Mammary epithelial cell (primary cell): Measurements from ENCODE around the gene NCOA1.

Experiments used
- CTCF ChIP-seq, 2 donors: IDR thresholded peaks in 1 of 2; conservative IDR thresholded peaks in 1 of 2; 2 replicates each; pipeline ENCODE4 v1.5.1; 2011 to 2012; ENCODE audit warnings: inconsistent platforms in 2 of 2, low read length in 2 of 2, mild to moderate bottlenecking in 2 of 2, control low read depth in 1 of 2, low read depth in 1 of 2; ENCODE audit not compliant: insufficient read depth in 1 of 2; ENCODE audit errors: extremely low read depth in 1 of 2
- EZH2 ChIP-seq: IDR thresholded peaks from 2 replicates; pipeline ENCODE4 v1.6.1; 2012; ENCODE audit warnings: low read length, inconsistent platforms, borderline replicate concordance

DNA sequence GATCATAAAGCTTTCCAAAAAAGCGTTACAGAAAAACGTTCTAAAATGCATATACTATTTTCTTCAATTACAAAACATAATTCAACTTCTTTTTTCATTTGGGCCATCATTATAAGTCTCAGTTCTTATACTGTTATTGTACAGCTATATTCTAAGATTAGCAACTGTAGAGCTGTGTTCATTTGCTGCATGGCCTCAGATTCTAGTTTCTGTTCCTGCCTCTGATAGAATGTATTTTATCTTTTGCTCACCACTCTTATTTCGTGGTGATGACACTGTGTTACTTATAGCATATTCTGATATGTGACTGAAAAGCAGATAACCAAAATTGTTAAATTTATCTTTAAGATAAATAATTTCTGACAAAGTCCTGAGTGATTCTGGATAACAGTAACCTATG, 234.9 kb downstream of the NCOA1 start:
- no peak for TF ChIP-seq CTCF (conservative IDR thresholded peaks at IDR 0.05 in 1 of 2, IDR thresholded peaks at IDR 0.05 in 1 of 2; ENCODE audit: extremely low read depth in 1 of 2, insufficient read depth in 1 of 2, low read depth in 1 of 2, low read length in 2 of 2)
- TF ChIP-seq EZH2: no peak
